Kasumi-1 (cell line): ENCODE measurements around the gene CDR2.
"Not testable (repeated sequence)": the region's sequence is repeated elsewhere in the genome, so short reads cannot be mapped to it uniquely, and the experiment has no call there.

ENCODE experiments used
- DNase-seq, 2 experiments: peaks; one replicate each; lab custom pipeline; 2025; lab: John Stamatoyannopoulos, UW

CDR2 gene

DNA sequence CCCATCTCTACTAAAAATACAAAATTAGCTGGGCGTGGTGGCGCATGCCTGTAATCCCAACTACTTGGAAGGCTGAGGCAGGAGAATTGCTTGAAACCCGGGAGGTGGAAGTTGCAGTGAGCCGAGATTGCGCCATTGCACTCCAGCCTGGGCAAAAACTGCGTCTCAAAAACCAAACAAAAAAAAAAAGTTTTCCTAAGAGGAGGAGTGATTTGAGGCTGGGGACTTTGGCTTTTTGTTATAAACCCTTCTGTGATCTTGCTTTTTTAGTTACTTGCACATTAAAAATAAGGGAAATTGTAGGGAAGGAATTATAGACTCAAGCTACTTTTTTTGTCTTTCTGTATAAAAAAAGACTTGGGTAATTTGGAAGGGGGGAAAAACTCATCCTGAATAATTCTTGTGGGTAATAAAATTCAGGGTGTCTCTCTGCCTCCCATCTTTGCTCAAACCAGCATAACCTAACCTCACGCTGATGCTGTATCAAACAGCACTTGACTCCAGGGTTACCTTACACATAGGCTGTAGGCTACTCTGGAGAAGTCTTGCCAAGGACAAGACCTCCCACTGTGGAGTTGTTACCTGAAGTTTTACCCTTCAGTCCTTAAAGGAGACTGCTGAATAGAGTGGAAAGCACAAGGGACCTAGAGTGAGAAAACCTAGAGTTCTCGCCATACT lies 1.7 kb upstream of the CDR2 start:
- no peak for DNase-seq

- no peak for DNase-seq
These were observed 921 bp upstream of the CDR2 start for GRCh38 chr16:22375117-22375962.

- no peak for DNase-seq
These were observed 633 bp downstream of the CDR2 start for GRCh38 chr16:22373662-22374310.

DNA sequence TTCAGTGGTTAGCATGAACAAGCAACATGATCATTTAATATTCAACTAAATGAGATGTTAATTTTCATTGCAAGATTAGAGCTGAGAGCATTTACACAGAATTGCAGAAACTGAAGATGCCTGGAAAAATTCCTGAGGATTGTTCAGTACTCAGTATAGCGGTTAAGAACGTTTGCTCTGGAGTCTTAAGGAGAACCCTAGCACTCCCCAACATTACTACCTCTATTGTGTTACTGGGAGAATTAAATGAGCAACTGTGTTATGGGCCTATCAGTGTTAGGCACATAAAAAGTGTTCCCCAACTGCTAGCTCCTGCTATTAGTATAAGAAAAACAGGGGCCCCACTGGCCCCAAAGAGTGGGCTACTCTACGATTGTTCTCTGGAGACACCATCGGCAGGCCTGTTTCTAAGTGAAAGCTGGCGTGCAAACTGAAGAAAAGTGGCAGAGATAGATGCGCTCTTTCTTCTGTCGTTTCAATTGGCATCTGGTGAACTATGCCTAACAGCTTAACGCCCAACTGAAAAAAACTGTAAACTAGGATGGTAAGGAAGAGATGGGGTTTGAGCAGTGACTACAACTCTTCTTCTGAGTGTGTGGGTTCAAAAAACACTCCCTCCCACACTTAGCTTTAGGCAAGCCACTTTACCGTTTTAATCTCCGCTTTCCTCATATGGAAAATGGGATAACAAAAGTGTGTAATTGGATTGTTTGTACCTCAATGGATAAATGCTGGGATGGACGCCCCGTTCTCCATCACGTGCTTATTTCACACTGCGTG lies 1.3 kb downstream of the CDR2 start:
- DNase-seq, result no peak

DNA sequence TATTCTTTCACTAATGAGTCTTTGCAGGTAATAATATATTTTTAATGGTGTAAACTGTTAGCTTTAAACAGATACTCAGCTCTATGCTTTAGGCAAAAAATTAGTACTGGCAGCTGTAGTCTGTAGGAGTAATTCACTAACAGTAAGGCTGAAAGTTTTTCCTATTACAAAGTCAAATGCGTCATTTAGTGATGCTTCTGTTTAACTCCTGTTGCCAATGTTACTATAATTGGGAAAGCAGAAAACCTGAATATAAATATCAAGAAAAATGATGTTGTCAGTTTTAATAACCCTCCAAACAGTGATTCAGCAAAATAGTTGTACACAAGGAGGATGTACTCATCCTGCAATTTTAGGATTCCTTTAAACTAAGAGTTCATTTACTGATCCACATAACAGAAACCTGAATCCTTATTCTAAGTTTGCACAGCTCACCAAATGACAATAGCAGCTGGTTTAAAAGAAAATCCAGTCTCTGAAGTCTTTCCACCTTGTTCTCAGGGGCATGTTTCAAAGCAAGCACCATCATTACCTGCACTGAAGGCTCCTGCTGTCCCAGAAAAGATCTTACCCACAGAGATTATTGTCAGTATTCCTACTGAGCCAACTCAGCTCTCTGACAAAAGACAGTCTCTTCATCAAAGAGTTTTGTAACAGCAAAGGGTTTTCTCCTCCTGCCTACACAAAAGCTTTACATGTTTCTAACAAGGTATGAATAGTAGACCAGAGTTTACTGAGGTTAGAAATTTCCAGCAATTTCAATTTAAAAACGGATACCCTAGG lies 4.2 kb downstream of the CDR2 start:
- DNase-seq, result no peak

DNA sequence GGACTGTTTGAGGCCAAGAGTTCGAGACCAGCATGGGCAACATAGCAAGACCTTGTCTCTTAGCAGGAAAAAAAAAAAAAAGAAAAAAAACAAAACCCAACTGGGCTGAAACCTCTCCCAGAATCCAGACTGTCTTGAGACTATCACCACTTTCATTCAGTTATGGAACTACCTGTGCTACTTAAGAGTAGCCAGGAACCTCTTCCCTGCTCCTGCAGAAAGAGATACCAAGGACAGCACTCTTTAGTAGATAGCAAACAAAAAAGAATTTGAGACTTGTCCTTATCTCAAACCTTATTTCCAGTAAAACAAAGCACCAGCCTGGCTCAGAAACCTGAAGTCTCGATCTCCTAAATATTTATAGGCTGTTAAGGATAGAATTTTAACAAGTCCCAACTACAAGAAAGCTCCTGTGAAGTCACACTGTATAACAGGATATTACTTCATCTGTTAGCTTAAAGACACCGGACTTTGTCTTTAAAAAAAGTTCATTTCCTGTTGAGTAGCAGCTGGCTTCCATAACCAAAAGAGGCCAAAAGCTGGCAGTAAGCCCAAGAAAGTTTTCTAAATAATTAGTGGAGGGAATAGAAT lies 5.1 kb downstream of the CDR2 start:
- DNase-seq, result peak; percentile 25 to 36

- DNase-seq, result not testable (repeated sequence)
These were observed 6.1 kb downstream of the CDR2 start for GRCh38 chr16:22368200-22368826.

GRCh38 chr16:22366889-22367288 lies 7.5 kb downstream of the CDR2 start:
- no peak for DNase-seq

DNA sequence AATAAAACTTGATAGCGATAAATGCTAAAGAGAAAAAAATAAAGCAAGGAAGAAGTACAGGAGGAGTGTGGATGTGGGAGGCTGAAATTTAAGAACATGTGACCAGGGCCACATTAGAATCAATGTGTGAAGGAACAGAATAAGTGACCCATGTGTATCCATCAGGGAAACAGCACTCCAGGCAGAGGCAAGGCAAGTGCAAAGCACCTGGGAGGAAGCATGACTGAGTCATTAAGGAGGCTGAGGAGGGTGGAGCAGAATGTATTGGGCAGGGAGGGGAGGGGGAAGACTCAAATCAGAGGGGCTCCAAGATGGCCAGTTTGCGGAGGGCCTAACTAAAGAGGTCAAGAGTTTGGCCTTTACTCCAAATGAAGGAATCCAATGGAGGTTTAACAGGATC lies 8.0 kb downstream of the CDR2 start:
- DNase-seq, result no peak

GRCh38 chr16:22364241-22364640 lies 10.2 kb downstream of the CDR2 start:
- no peak for DNase-seq

GRCh38 chr16:22360963-22361659 lies 13.3 kb downstream of the CDR2 start:
- no peak for DNase-seq

DNA sequence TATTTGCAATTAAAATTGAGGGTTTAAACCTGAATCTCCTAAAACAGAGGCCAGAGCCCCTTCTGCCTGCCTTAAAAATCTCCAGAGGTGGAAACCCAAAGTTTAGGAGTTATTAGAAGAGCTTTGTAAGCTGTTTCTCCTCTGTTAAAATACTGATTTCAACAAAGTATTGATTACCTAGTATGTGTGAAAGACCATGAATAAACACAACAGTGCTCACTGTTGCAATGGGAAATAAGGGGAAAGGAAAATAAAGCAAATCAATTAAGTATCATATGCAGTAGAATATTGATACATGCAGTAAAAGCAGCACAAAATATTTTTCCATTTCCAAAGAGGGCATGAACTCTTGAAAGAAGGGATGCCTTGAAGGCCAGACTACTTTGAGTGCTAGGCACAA lies 14.7 kb downstream of the CDR2 start:
- DNase-seq, result no peak

DNA sequence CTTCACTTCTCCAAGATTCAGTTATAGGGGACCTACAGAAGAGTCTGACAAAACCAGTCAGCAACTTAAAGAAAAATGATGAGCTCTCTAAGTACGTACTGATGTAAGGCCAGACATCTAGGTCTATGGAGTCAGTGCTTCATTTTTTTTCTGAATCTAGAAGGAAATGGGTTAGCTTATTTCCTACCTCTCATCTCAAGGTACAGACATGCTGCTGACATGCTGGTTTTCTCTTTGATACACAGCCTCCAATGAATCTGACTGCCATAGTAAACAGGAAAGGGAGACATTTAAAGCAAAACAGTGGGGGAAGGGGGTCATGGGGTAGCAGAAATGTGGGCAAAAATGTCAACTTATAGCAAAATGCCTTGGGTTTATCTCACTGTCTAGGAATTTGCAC lies 16.4 kb downstream of the CDR2 start:
- DNase-seq, result no peak

GRCh38 chr16:22357635-22357971 lies 16.8 kb downstream of the CDR2 start:
- DNase-seq, result no peak

GRCh38 chr16:22356930-22357634 lies 17.3 kb downstream of the CDR2 start:
- no peak for DNase-seq

GRCh38 chr16:22355487-22355908 lies 18.9 kb downstream of the CDR2 start:
- DNase-seq, result no peak

GRCh38 chr16:22353933-22354541 lies 20.4 kb downstream of the CDR2 start:
- DNase-seq, result peak in 1 of 2 experiments; percentile 44

DNA sequence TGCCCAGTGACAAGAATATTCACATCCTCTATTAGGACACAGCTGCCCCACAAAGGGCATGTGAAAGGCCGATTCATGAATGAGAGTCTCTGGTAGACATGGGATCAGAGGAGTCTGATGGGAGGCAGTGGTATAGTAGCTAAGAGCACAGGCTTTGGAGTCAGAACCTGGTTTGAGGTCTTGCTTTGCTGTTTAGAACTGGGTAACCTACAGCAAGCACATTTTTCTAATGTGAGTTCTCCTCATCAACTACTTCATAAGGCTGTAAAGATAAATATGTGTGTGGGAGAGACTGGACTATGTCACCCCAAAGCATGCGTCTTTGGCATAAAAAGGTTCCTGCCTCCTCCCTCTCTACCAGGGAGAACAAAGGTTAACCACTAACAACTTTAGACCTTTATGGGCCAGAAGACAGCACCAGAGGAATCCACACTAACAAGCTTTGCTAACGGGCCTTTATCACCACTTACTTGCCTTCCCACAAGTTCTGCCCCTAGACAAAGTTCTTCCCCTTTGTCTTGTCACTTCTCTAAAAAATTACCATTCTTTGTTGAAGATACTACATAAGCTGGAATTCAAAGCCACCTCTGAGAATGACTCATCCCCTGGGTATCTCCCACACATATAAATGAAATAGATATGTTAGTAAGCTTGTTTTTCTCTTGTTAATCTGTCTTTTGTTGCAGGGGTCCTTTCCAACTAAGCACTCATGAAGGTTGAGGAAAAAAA lies 21.1 kb downstream of the CDR2 start:
- peak; percentile 79 to 84 for DNase-seq
